Astrocyte of the hippocampus (primary cell): ENCODE results near the gene NLRC5.
A peak's percentile ranks its signal among the peaks of the same experiment; 100 is the strongest.

ENCODE experiments used
- DNase-seq: peaks from one replicate; pipeline ENCODE4 v3.0.0; 2011; ENCODE audit warnings: low read depth, low spot score

Gene NLRC5, protein sequence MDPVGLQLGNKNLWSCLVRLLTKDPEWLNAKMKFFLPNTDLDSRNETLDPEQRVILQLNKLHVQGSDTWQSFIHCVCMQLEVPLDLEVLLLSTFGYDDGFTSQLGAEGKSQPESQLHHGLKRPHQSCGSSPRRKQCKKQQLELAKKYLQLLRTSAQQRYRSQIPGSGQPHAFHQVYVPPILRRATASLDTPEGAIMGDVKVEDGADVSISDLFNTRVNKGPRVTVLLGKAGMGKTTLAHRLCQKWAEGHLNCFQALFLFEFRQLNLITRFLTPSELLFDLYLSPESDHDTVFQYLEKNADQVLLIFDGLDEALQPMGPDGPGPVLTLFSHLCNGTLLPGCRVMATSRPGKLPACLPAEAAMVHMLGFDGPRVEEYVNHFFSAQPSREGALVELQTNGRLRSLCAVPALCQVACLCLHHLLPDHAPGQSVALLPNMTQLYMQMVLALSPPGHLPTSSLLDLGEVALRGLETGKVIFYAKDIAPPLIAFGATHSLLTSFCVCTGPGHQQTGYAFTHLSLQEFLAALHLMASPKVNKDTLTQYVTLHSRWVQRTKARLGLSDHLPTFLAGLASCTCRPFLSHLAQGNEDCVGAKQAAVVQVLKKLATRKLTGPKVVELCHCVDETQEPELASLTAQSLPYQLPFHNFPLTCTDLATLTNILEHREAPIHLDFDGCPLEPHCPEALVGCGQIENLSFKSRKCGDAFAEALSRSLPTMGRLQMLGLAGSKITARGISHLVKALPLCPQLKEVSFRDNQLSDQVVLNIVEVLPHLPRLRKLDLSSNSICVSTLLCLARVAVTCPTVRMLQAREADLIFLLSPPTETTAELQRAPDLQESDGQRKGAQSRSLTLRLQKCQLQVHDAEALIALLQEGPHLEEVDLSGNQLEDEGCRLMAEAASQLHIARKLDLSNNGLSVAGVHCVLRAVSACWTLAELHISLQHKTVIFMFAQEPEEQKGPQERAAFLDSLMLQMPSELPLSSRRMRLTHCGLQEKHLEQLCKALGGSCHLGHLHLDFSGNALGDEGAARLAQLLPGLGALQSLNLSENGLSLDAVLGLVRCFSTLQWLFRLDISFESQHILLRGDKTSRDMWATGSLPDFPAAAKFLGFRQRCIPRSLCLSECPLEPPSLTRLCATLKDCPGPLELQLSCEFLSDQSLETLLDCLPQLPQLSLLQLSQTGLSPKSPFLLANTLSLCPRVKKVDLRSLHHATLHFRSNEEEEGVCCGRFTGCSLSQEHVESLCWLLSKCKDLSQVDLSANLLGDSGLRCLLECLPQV (N-terminal part only)

DNA sequence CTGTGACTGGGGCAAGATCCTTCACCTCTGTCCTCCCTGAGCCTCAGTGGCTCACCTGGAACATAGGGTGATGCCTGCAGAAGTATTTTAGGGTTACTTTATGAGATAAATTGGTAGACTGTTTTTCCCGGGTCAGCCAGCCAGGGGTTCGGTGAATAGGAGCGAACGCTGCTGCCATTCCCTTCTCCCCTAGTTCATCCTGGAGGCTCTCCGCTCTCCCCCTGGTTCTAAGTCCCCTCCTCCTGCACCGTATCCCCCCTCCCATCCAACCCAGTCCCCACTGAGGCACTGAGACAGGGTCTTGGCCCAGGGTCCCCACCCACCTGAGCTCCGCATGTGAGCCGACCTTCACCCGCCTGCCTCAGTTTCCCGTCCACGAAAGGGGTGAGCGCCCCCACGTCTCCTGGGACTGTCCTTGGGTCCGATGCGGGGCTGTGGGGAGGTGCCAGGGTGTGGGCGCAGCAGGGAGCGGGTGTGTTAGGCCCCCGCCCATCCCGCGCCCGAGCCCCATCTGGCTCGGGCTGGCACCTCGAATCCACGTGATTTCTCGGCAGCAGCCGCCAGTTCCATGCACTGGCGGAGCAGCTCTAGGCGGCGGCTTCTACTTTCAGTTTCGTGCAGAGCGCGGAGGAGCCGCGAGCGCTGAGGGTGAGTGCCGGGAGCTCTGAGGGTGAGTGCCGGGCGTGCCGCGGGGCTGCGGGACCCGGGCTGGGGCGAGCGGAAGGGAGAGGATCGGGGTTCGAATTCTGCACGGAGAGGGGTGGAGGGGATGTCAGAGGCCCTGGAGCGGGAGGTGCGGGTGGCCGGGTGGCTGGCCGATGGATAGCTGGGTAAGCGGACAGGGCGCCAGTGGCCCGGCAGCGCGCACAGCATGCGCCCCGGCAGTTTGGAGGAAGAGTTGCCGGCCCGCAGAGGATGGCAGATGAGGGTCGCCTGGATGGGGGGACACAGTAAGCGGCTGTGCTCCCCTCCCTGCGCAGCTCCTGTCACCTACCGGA lies at the start of gene NLRC5:
Gene NLRC5, plus strand, starts transcription at position 610 of the 998 bp plus-strand sequence. CDS start 31,156 bp downstream, outside the sequence.
- DNase-seq, result peak; percentile 93

DNA sequence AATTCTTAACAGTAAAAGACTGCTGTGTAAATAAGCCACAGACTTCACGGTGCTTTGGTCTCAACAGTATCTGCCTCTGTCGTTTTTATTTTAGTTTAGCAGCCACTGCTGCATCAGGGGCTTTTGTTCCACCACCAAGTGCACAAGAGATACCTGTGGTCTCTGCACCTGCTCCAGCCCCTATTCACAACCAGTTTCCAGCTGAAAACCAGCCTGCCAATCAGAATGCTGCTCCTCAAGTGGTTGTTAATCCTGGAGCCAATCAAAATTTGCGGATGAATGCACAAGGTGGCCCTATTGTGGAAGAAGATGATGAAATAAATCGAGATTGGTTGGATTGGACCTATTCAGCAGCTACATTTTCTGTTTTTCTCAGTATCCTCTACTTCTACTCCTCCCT lies 49.6 kb upstream of the NLRC5 start:
- no peak for DNase-seq

DNA sequence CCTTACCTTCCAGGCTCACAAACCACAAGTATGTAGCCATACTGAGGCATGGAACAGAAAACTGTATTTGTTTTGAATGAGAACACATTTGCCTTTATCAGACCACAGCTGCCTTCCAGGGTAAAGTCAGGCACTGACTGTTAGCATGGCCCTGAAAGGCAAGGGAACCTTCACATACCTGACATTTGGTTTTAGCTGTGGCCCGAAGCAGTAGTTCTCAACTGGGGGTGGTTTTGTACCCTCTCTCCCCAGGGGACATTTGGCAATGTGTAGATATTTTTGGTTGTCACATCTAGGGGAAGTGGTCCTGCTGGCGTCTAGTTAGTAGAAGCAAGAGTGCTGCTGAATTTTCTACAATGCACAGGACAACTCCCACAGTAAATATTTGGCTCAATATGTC lies 48.3 kb upstream of the NLRC5 start:
- no peak for DNase-seq

DNA sequence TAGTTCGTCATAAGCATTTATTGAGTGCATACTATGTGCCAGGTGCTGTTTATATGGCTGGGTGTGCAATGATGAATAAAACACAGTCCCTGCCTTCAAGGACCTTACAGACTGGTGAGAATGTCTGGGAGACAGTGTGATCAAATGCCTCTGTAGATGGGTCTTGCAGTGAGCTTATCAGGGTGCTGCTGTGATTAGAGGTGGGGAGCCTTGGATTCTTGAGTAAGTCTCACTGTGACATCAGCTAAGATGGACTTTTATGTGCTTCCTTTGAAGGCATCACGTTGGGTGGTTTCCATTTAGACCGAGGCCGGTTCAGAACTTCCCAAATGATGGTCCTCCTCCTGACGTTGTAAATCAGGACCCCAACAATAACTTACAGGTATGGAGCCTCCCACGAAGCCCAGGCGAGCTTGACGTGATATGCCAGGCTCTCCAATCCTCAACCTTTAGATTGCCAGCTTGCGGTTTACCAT lies 47.5 kb upstream of the NLRC5 start:
- DNase-seq, result no peak

DNA sequence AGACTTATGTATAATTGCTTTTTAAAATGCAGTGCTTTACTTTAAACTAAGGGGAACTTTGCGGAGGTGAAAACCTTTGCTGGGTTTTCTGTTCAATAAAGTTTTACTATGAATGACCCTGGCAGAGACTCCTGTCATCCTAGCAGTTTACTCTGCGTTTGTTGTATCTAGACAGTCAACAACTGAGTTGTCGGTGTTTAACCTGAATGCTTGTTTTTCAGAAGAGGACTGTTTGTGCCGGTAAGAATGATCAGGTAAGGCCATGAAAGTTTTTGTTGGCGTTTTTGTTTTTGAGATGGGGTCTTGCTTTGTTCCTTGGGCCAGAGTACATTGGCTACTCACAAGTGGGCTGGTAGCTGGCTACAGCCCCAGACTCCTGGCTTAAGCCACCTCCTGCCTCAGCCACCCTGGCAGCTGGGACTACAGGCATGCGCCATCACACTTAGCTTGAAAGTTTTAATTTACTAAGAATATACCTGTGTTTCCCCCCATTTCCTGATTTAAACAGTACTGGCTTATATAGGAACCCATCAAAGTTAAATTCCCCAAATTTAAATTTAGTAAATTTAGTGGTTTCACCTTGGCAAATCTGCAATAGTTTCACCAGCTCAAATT lies 45.5 kb upstream of the NLRC5 start:
- DNase-seq, result no peak

DNA sequence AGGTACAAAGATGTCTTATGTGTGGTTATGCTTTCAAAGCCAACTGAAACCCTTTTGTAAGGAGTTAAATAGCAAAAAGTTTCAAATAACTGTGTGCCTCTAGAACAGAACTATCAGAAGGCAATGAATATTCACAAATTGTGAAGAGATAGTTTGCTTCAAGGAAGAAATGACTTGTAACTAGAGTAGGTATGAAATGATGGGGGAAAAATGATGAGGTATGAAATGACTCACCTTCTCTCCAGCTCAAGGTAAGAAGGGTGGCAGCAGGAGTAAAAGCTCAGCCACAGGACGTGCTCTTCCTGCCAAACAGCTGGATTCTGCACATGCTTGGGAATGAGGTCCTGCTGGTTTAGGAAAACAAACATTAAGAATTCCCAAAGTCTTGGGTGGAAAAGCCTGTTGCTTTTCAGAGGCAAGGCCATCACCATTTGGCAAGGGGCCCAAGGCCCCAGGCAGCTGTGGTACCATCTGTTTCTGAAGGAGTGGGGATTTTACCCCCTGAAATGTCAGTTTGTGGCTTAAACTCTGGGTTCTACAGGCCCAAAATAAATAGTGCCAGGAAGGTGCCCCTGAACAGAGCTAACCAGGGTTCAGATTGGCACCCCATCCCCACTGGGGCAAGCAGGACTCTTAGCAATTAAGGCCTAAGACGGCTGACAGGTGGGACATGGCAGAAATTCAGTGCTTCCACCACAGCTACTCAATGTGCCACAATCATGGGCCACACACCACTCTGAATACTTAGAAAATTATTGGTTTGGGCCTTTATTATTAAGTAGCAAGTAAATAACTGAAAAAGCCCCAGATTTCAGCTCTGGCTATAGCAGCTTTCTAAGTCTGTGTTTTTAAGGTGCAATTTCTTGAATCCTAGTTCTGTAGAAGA lies 44.2 kb upstream of the NLRC5 start:
- DNase-seq, result peak; percentile 31

DNA sequence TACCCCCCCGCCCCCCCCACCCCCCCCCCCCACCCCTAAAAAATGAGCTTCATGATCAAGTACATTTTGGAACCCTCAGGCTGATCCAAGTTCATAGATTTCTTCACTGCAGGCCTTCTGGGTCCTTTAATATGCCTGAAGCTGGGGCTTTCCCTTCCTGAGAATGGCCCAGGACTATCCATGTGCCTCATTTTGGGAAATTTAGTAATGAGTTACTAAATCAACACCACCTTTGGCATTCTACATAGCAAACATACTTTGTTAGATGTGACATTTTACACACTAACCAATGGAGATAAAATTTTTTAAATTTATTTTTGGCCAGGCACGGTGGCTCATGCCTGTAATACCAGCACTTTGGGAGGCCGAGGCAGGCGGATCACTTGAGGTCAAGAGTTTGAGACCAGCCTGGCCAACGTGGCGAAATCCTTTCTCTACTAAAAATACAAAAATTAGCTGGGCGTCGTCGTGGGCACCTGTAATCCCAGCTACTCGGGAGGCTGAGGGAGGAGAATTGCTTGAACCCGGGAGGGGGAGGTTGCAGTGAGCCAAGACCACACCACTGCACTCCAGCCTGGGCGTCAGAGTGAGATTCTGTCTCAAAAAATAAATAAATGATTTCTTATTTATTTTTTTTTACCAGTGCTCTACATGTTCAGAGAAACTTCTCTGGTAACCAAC lies 43.4 kb upstream of the NLRC5 start:
- no peak for DNase-seq

DNA sequence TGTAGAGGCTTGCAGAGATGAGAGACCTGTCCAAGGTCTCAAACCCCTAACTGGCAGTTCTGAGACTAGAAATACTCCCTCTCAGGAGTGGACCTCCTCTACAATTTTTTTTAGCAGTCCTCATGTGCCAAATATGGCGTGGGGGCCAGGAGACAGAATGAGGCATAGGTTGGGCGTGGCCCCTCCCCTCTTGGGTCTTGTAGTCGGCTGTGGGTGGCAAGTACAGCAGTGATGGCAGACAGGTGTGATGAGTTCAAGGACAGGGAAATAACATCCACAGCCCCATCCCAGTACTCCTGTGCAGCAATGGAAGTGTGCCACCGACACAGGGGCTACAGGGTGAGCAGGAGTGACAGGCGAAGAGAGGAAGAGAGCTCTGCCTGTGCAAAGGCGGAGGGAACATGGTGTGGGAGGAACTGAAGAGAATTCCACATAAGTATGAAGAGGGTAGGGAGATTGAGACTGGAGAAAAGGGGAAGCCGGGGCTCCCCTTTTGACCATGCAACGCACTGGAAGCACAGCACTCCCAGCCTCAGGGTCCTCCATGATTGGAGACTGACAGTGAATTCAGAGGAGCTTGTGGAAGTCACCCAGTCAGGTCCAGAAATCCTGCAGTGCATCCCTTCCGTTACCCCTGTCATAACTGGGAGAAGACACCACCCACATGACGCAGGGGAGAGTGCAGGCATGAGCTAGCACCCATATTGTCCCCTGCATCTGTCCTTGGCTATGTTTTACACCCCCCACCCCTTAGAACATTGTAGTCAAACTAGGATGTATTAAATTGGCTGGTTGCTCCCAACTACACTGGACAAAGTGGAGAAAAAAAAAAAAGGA lies 42.4 kb upstream of the NLRC5 start:
- no peak for DNase-seq

DNA sequence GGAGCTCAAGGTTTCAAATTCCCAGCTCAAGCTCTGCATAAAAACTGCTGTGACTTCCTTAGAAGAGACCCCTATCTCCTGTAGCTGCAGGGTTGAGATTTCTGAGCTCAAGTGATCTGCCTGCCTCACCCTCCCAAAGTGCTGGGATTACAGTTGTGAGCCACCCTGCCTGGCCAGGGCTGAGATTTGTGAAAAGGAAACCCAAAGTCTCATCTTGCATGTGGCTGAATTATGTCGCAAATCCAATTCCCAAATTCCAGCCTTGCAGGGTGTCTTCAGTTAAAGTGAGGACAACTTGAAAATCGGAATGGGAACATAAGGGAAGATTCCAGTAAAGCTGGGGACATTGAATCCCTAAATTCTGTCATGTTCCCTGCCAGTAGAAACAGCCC lies 41.8 kb upstream of the NLRC5 start:
- no peak for DNase-seq

DNA sequence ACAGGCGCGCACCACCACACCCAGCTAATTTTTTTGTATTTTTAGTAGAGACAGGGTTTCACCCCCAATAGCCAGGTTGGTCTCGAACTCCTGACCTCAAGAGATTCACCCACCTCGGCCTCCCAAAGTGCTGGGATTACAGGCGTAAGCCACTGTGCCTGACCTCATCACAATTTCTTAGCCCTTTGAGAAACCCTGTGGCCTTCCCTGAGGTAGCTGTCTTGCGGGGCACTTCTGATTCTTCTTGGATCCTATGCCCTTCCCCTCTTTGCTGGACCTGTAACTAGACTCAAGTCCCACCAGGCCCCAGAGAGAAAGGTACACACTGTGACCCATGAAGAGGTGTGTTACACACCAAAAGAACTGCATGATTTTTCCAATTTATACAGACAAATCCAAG lies 41.1 kb upstream of the NLRC5 start:
- DNase-seq, result no peak

DNA sequence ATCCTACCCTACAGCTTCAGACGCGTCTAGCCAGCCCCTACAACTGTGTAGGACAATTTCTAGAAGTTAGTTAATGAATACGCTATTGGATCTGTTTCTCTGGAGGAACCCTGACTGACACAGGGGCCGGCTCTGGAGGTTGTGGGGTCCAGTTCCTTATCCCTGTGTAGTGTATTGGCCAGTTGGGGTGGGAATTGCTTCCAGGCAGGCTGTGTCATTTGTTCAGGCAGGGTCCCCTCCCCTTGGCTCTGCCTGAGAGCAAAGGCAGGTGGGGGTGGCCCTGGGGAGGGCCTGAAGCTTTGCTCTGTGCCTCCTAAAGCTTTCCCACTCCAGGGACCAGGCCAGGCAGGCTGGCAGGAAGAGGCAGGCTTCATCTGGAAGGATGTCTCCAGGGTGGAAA lies 39.3 kb upstream of the NLRC5 start:
- DNase-seq, result no peak

DNA sequence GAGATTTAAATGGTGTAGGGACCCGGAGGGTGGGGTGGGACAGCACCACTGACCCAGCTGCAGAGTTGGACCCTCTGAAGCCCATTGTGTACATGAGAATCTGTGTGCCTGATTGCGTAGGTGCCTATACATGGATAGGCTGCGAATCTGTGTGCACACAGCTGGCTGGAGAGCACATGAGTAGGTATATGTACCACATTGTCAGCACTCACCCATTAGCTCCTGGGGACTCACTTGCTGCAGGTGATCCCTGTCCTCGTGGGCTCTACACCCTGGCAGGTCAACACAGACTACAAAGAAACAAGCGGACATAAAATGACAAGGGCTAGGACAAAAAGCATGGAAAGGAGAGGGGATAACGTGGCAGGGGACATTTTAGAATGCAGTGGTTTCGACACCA lies 38.9 kb upstream of the NLRC5 start:
- no peak for DNase-seq

DNA sequence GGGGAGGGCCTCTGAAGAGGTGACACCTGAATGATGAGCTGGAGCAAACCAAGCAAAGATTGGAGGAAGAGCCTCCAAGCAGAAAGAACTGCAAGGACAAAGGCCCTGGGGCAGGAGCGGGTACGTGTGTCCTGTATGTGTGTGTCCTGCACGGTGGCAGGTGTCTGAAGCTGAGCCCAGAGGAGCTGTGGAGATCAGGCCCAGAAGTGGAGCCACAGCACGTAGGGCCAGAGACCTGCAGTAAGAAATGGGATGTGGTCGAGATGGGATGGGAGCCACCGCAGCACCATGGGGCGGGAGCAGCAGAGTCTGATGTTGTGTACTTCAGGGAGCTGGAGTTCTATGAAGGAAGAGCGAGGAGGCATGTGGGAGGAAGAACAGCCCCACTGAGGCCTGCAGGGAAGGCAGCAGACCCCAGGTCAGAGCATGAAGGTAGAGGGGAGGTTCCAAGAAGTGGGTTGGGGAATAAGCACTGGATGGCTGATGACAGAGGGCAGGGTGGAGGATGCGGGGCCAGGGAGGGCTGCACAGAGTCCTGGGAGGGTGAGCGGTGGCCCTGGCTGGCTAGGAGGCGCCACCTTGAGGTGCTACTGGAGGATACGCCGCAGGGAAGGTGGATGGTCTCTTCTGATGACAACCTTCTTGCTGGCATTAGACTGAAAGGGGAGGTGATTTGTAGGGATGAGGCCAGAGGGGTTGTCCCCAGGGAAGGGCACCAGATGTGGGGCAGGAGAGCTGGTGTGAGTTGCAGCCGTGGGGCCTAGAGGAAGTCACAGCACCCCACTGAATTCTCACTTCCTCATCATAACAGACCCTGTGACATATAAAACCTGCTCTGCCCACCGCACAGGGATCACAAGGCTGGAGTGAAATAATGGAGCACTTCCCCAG lies 38.2 kb upstream of the NLRC5 start:
- peak; percentile 61 for DNase-seq

DNA sequence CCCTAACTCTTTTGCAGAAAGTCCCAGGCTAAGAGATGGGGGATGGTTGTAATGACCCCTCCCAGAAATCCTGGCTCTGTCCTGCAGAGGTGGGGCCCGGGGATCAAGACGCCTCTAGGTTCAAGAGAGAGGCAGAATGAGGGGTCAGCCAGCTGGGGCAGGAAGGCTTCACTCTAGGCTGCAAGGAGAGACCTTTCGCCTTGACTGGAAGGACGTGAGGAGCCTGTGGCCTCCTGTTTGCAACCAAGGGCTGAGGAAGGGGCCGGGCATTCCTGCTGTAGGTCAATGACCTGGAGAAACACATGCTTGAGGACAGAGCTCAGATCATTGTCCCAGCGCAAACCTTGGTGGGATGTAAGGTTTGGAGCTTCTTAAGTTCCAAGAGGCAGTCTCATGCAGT lies 36.4 kb upstream of the NLRC5 start:
- DNase-seq, result no peak

DNA sequence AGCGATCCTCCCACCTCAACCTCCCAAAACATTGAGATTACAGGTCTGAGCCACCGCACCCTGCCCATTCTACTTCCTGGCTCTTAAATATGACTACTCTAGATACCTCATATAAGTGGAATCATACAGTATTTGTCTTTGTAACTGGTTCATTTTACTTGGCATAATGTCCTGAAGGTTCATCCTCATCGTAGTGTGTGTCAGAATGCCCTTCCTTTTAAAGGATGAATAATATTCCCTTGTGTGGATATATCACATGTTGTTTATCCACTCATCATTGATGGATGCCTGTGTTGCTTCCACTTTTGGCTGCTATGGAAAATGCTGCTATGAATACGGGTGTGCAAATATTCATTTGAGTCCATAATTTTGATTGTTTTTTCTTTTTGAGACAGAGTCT lies 33.3 kb upstream of the NLRC5 start:
- no peak for DNase-seq

DNA sequence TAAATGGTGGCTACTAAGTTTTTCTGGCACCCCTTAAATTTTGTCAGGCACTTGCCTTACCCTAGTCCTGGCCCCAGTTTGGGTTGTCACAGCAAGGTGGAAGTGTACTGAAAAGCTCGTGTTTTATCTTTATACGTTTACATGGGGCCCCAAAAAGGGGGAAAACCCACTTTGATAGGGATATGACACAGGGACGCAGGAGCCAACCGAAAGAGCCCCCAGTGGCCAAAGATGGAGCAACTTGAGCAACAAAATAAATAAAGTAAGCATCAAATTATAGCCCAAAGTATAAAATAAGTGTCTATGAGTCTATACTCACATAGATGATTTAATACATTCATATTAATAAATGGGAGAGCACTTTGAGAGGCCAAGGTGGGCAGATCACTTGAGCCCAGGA lies 32.6 kb upstream of the NLRC5 start:
- DNase-seq, result no peak
